Adrenal gland (tissue), 5 donors: ENCODE data around the gene TFF2.

Experiments
- POLR2A ChIP-seq, 2 donors: fragments of 450-650 bp; IDR thresholded peaks; one replicate each; pipeline ENCODE4 v1.6.1; 2017; ENCODE audit warnings: antibody characterized with exemption in 2 of 2, mild to moderate bottlenecking in 2 of 2, moderate library complexity in 1 of 2
- TF ChIP-seq, protein P1 (sequence below), 6 experiments: fragments of 450-650 bp in 4 of 6; fragments of 200-600 bp in 2 of 6; sonication (generic) in 1 of 6; IDR thresholded peaks; 1 replicate in 5 of 6; 2 replicates in 1 of 6; pipeline versions ENCODE4 v1.5.1 to v1.8.0; 2016 to 2021; ENCODE audit warnings: antibody characterized with exemption in 6 of 6, mild to moderate bottlenecking in 2 of 6, moderate library complexity in 1 of 6
- donor health status: DM: no; HTN: no; CAD: no.

GRCh38 chr21:42312626-42313104, 38.1 kb downstream of the TFF2 start:
- TF ChIP-seq, protein P1, sequence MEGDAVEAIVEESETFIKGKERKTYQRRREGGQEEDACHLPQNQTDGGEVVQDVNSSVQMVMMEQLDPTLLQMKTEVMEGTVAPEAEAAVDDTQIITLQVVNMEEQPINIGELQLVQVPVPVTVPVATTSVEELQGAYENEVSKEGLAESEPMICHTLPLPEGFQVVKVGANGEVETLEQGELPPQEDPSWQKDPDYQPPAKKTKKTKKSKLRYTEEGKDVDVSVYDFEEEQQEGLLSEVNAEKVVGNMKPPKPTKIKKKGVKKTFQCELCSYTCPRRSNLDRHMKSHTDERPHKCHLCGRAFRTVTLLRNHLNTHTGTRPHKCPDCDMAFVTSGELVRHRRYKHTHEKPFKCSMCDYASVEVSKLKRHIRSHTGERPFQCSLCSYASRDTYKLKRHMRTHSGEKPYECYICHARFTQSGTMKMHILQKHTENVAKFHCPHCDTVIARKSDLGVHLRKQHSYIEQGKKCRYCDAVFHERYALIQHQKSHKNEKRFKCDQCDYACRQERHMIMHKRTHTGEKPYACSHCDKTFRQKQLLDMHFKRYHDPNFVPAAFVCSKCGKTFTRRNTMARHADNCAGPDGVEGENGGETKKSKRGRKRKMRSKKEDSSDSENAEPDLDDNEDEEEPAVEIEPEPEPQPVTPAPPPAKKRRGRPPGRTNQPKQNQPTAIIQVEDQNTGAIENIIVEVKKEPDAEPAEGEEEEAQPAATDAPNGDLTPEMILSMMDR (IDR thresholded peaks at IDR 0.05): no peak
- TF ChIP-seq POLR2A (IDR thresholded peaks at IDR 0.05): no peak
